Mesodermal cell (in vitro differentiated cells): ENCODE measurements around the gene INPP5B.
"Not testable (repeated sequence)": the region's sequence is repeated elsewhere in the genome, so short reads cannot be mapped to it uniquely, and the experiment has no call there.

Experiments
- H3K27ac ChIP-seq: 2 replicates; pipeline ENCODE4 v1.7.0; 2013; ENCODE audit warnings: mild to moderate bottlenecking, low read depth, low read length, moderate library complexity; ENCODE audit not compliant: severe bottlenecking
- H3K36me3 ChIP-seq: 2 replicates; pipeline ENCODE4 v1.7.1; 2013; ENCODE audit warnings: mild to moderate bottlenecking, low read length, moderate library complexity; ENCODE audit not compliant: control insufficient read depth, insufficient read depth
- H3K4me1 ChIP-seq: one replicate; pipeline ENCODE4 v1.7.1; 2013; ENCODE audit warnings: mild to moderate bottlenecking, low read length; ENCODE audit not compliant: insufficient read depth, control insufficient read depth, poor library complexity, severe bottlenecking
- H3K4me3 ChIP-seq: 2 replicates; pipeline ENCODE4 v1.7.0; 2013; ENCODE audit warnings: low read length, control low read depth, mild to moderate bottlenecking; ENCODE audit not compliant: insufficient read depth, poor library complexity, severe bottlenecking; ENCODE audit errors: extremely low read depth
- H3K9me3 ChIP-seq: 2 replicates; pipeline ENCODE4 v1.7.1; 2013; ENCODE audit warnings: mild to moderate bottlenecking, low read length, moderate library complexity; ENCODE audit not compliant: control insufficient read depth
- WGBS, 2 experiments: methylation state at CpG; one replicate each; pipeline ENCODE4 v1.1.5; 2013; ENCODE audit warnings: missing lambda C conversion rate in 2 of 2; ENCODE audit not compliant: insufficient coverage in 2 of 2; 5-methylcytosine and 5-hydroxymethylcytosine counted together

The INPP5B gene

DNA sequence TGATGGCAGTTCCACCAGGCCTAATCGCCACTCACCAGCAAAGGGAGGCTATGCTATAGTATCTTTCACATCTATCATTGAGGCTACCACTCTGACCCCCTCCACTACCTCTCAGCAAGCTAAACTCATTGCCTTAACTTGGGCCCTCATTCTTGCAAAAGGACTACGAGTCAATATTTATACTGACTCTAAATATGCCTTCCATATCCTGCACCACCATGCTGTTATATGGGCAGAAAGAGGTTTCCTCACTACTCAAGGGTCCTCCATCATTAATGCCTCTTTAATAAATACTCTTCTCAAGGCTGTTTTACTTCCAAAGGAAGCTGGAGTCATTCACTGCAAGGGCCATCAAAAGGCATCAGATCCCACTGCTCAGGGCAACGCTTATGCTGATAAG is 35.4 kb downstream of the INPP5B start:
- 100% methylated on average over 2 to 3 of the region's 3 CpGs for WGBS, 2 experiments
- H3K36me3 ChIP-seq, result peaks cover 20% of the 10 kb centered on the region
- H3K4me3 ChIP-seq, H3K27ac ChIP-seq, H3K4me1 ChIP-seq: not testable (repeated sequence)
- peaks cover 12% of the 10 kb centered on the region for H3K9me3 ChIP-seq

- 99 to 100% methylated on average over 5 to 8 of the region's 8 CpGs for WGBS, 2 experiments
- Histone ChIP-seq H3K9me3 (peaks cover 18% of the 10 kb centered on the region), H3K36me3 (peaks cover 20% of the 10 kb centered on the region)
- H3K27ac ChIP-seq, H3K4me3 ChIP-seq, H3K4me1 ChIP-seq: not testable (repeated sequence)
Measured at GRCh38 chr1:37910886-37911285, 36.0 kb downstream of the INPP5B start.

DNA sequence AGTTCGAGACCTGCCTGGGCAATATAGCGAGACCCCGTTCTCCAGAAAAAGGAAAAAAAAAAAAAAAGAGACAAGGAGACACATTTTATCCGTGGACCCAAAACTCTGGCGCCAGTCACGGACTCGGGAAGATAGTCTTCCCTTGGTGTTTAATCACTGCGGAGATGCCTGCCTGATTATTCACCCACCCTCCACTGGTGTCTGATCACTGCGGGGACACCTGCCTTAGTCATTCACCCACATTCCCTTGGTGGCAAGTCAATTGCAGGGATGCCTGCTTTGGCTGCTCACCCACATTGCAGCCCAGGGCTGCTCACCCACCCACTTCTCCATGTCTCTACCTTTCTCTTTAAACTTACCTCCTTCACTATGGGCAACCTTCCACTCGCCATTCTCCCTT is 38.3 kb downstream of the INPP5B start:
- WGBS, 2 experiments, result 90 to 95% methylated on average over 2 to 7 of the region's 10 CpGs
- peaks cover 24% of the 10 kb centered on the region for H3K9me3 ChIP-seq

DNA sequence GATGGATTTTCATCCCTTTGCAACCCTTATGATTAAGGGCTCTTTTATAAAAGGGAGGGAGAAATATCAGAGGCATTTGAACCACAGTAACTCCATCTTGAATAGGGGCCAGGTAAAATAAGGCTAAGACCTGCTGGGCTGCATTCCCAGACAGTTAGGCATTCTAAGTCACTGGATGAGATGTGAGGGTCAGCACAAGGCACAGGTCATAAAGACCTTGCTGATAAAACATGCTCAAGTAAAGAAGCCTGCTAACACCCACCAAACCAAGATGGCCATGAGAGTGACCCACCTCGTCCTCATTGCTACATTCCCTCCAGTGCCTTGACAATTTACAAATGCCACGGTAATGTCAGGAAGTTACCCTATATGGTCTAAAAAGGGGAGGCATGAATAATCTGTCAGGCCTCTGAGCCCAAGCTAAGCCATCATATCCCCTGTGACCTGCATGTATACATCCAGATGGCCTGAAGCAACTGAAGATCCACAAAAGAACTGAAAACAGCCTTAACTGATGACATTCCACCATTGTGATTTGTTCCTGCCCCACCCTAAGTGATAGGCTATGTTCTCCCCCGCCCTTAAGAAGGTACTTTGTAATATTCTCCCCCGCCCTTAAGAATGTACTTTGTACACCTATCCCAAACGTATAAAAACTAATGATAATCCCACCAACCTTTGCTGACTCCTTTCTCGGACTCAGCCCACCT is 39.3 kb downstream of the INPP5B start:
- not testable (repeated sequence) for H3K27ac ChIP-seq, H3K4me3 ChIP-seq, H3K4me1 ChIP-seq
- peaks cover 24% of the 10 kb centered on the region for H3K9me3 ChIP-seq
- WGBS, 2 experiments, result 89 to 100% methylated on average over 2 to 4 of the region's 6 CpGs
- peaks cover 14% of the 10 kb centered on the region for H3K36me3 ChIP-seq

More for the DNA sequence above, 38.3 kb downstream of the INPP5B start:
- H3K36me3 ChIP-seq, result peaks cover 14% of the 10 kb centered on the region
- H3K4me1 ChIP-seq, H3K4me3 ChIP-seq, H3K27ac ChIP-seq: not testable (repeated sequence)

DNA sequence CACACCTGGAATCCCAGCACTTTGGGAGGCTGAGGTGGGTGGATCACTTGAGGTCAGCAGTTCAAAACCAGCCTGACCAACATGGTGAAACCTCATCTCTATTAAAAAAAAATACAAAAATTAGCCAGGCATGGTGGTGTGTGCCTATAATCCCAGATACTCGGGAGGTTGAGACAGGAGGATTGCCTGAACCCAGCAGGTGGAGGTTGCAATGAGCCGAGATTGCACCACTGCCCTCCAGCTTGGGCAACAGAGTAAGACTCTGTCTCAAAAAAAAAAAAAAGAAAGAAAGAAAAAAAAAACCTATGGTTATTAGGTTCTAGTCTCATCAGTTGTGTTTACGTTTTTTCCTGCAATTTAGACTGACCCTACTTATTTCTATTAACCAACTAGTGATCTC is 40.3 kb downstream of the INPP5B start:
- not testable (repeated sequence) for H3K4me1 ChIP-seq, H3K4me3 ChIP-seq, H3K36me3 ChIP-seq, H3K27ac ChIP-seq
- WGBS, 2 experiments, result 86 to 100% methylated on average over 1 of the region's 3 CpGs
- H3K9me3 ChIP-seq, result peaks cover 20% of the 10 kb centered on the region

GRCh38 chr1:37905727-37906126 is 41.1 kb downstream of the INPP5B start:
- Histone ChIP-seq H3K27ac (no peak overlapping the region), H3K36me3 (peaks cover 5% of the 10 kb centered on the region)
- no CpG with 5 or more reads among the region's 1 CpG for WGBS, 2 experiments

DNA sequence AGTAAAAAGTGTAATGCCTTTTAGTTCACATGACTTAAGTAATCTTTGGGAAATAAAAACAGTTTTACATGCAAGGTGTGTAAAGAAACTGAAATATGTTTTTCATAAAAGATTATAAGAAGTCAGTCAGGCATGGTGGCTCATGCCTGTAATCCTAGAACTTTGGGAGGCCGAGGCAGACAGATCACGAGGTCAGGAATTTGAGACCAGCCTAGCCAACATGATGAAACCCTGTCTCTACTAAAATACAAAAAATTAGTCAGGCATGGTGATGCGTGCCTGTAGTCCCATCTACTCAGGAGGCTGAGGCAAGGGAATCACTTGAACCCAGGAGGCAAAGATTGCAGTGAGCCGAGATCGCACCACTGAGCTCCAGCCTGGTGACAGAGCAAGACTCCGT is 42.9 kb downstream of the INPP5B start:
- not testable (repeated sequence) for H3K27ac ChIP-seq, H3K4me1 ChIP-seq, H3K36me3 ChIP-seq, H3K4me3 ChIP-seq
- 84 to 94% methylated on average over 3 to 5 of the region's 6 CpGs for WGBS, 2 experiments
- peaks cover 20% of the 10 kb centered on the region for H3K9me3 ChIP-seq

More at GRCh38 chr1:37905727-37906126, 41.1 kb downstream of the INPP5B start:
- Histone ChIP-seq H3K4me3 (no peak overlapping the region), H3K9me3 (peaks cover 20% of the 10 kb centered on the region), H3K4me1 (no peaks in the 10 kb centered on the region)

- no peaks in the 10 kb centered on the region for H3K4me1 ChIP-seq
- H3K36me3 ChIP-seq, result peaks cover 13% of the 10 kb centered on the region
- no peak overlapping the region for H3K4me3 ChIP-seq
- 96% methylated on average over 3 of the region's 5 CpGs; no CpG with 5 or more reads in 1 of the 2 experiments for WGBS, 2 experiments
- peaks cover 20% of the 10 kb centered on the region for H3K9me3 ChIP-seq
- H3K27ac ChIP-seq, result no peak overlapping the region
Measured at GRCh38 chr1:37902983-37903382, 43.9 kb downstream of the INPP5B start.

GRCh38 chr1:37901893-37902225 is 45.0 kb downstream of the INPP5B start:
- Histone ChIP-seq H3K27ac (no peak overlapping the region), H3K36me3 (peaks cover 9% of the 10 kb centered on the region), H3K4me1 (no peaks in the 10 kb centered on the region), H3K9me3 (peaks cover 16% of the 10 kb centered on the region), H3K4me3 (no peak overlapping the region)
- WGBS, 2 experiments, result 92 to 96% methylated on average over 4 to 5 of the region's 6 CpGs

DNA sequence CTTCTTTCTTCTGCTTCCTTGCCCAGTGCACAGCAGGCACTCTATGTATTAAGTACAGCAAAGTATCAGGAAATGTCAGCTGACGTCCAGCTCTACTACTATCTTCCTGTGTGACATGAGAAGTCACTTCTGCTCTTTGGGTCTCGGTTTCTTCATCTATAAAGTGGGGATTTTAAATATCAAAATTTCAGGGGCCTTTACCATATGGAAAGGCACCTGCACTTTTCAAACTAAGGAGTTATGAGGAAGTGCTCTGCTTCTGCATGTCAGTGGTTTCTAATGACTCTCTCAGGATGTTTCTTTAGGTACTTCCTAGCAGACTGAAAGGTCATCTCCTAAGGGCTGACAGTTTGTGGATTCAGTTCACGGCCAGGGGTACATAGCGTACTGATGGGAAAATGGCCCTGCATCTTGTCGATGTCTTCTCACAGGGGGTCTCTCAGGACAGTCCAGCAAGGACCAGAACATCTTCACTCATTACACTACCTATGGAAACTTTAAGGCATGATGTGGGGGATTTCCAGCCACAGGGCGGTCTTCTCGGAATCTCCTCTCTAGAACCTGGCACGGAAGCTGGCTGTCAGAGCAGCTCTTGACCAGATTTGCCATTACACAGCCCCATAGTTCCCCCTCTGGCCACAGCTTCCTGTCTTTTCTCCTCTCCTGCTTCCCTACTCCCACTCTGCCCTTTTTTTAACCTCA is 45.5 kb downstream of the INPP5B start:
- Histone ChIP-seq H3K9me3 (peaks cover 11% of the 10 kb centered on the region), H3K4me3 (no peak overlapping the region), H3K27ac (no peak overlapping the region), H3K36me3 (peaks cover 9% of the 10 kb centered on the region), H3K4me1 (no peaks in the 10 kb centered on the region)
- 91 to 100% methylated on average over 4 to 7 of the region's 8 CpGs for WGBS, 2 experiments

- H3K4me3 ChIP-seq, H3K27ac ChIP-seq, H3K4me1 ChIP-seq, H3K9me3 ChIP-seq: not testable (repeated sequence)
- peaks cover 17% of the 10 kb centered on the region for H3K36me3 ChIP-seq
- WGBS, 2 experiments, result no CpG with 5 or more reads among the region's 3 CpGs
Measured at GRCh38 chr1:37897563-37897962, 49.3 kb downstream of the INPP5B start.
